Cardiac fibroblast (primary cell): ENCODE measurements around the gene RHOH.
A peak's percentile ranks its signal among the peaks of the same experiment; 100 is the strongest.

Source experiments
- DNase-seq, 2 donors: peaks; one replicate each; pipeline versions ENCODE4 v3.0.0 to v3.0.0-alpha.2; 2010; ENCODE audit warnings: low read depth in 2 of 2
- H3K4me3 ChIP-seq, 2 donors: replicated peaks in 1 of 2; 1 replicate in 1 of 2; 2 replicates in 1 of 2; pipeline ENCODE4 v1.5.1; 2011; ENCODE audit warnings: low read depth in 2 of 2, low read length in 2 of 2, mild to moderate bottlenecking in 2 of 2, moderate library complexity in 1 of 2
- CTCF ChIP-seq: IDR thresholded peaks from one replicate; pipeline ENCODE4 v1.5.1; 2011; ENCODE audit warnings: low read depth, mild to moderate bottlenecking, low read length, inconsistent platforms

Gene RHOH

GRCh38 chr4:40178672-40179071 lies 18.2 kb upstream of the RHOH start:
- no peak for TF ChIP-seq CTCF
- DNase-seq, result no peak
- no peak overlapping the region for H3K4me3 ChIP-seq

- no peak overlapping the region for H3K4me3 ChIP-seq
- no peak for TF ChIP-seq CTCF
- DNase-seq, result no peak
Observed at GRCh38 chr4:40179360-40179759, 17.5 kb upstream of the RHOH start.

- peak; percentile 79 to 96 for DNase-seq
- no peak overlapping the region for H3K4me3 ChIP-seq
- TF ChIP-seq CTCF, result no peak
Observed at GRCh38 chr4:40180356-40180755, 16.5 kb upstream of the RHOH start.

GRCh38 chr4:40182001-40182400 lies 14.8 kb upstream of the RHOH start:
- no peak for DNase-seq
- no peak overlapping the region for H3K4me3 ChIP-seq
- no peak for TF ChIP-seq CTCF

GRCh38 chr4:40182954-40183353 lies 13.9 kb upstream of the RHOH start:
- no peak for TF ChIP-seq CTCF
- DNase-seq, result no peak
- H3K4me3 ChIP-seq, result no peak overlapping the region

- H3K4me3 ChIP-seq, result no peak overlapping the region
- no peak for TF ChIP-seq CTCF
- DNase-seq, result peak; percentile 15 to 91
Observed at GRCh38 chr4:40183615-40184411, 13.0 kb upstream of the RHOH start.
